HG02938 (cell line): Measurements from ENCODE around the gene ZNF239.
"Not testable (repeated sequence)": the region's sequence is repeated elsewhere in the genome, so short reads cannot be mapped to it uniquely, and the experiment has no call there.

Experiments used
- ATAC-seq: cut with Tn5 transposase; IDR thresholded peaks from one replicate; pipeline ENCODE4 v1.9.1; 2021; ENCODE audit warnings: mild to moderate bottlenecking, moderate library complexity; ENCODE audit not compliant: unreplicated experiment

ZNF239 gene

GRCh38 chr10:43574001-43574892, at the start of gene ZNF239:
ZNF239 (minus strand) TSS chr10:43574616; CDS start chr10:43558079, 16,537 bp downstream.
- peak; percentile 90 for ATAC-seq

- ATAC-seq = no peak
Measured at GRCh38 chr10:43623351-43623750, 48.9 kb upstream of the ZNF239 start.

- ATAC-seq = no peak
Measured at GRCh38 chr10:43622038-43622437, 47.6 kb upstream of the ZNF239 start.

GRCh38 chr10:43619368-43619767, 45.0 kb upstream of the ZNF239 start:
- no peak for ATAC-seq

GRCh38 chr10:43616697-43617370, 42.4 kb upstream of the ZNF239 start:
- ATAC-seq = no peak

GRCh38 chr10:43610636-43611035, 36.2 kb upstream of the ZNF239 start:
- no peak for ATAC-seq

- no peak for ATAC-seq
Measured at GRCh38 chr10:43607199-43607573, 32.8 kb upstream of the ZNF239 start.

GRCh38 chr10:43606323-43607198, 32.1 kb upstream of the ZNF239 start, which contains the start of gene ZNF485:
ZNF485 (plus strand) TSS chr10:43606438; CDS start chr10:43607051, 613 bp downstream.
- peak; percentile 94 for ATAC-seq

GRCh38 chr10:43605850-43606322, 31.5 kb upstream of the ZNF239 start:
- ATAC-seq = no peak

GRCh38 chr10:43601576-43601975, 27.2 kb upstream of the ZNF239 start:
- not testable (repeated sequence) for ATAC-seq

GRCh38 chr10:43599333-43599732, 24.9 kb upstream of the ZNF239 start:
- ATAC-seq = no peak

GRCh38 chr10:43598446-43598845, 24.0 kb upstream of the ZNF239 start:
- ATAC-seq = no peak

GRCh38 chr10:43596546-43596945, 22.1 kb upstream of the ZNF239 start:
- no peak for ATAC-seq

- peak; percentile 39 for ATAC-seq
Measured at GRCh38 chr10:43595739-43596298, 21.4 kb upstream of the ZNF239 start.

GRCh38 chr10:43594944-43595589, 20.7 kb upstream of the ZNF239 start:
- peak; percentile 95 for ATAC-seq

- ATAC-seq = no peak
Measured at GRCh38 chr10:43591303-43591904, 17.0 kb upstream of the ZNF239 start.

- ATAC-seq = not testable (repeated sequence)
Measured at GRCh38 chr10:43586730-43587115, 12.3 kb upstream of the ZNF239 start.

- ATAC-seq = no peak
Measured at GRCh38 chr10:43585981-43586729, 11.7 kb upstream of the ZNF239 start.

- no peak for ATAC-seq
Measured at GRCh38 chr10:43585046-43585445, 10.6 kb upstream of the ZNF239 start.
